Loucy (cell line): Measurements from ENCODE around the gene NOTCH1.

ENCODE experiments used
- H2AFZ ChIP-seq: fragments of 200-600 bp; sonication (generic); 2 replicates; pipeline ENCODE4 v1.6.0; 2016; ENCODE audit warnings: antibody characterized with exemption, mild to moderate bottlenecking, low read length, moderate library complexity
- H3F3A ChIP-seq: fragments of 200-600 bp; 2 replicates; pipeline ENCODE4 v1.6.0; 2016; ENCODE audit warnings: antibody characterized with exemption, low read depth, mild to moderate bottlenecking
- H3K27me3 ChIP-seq: fragments of 200-600 bp; sonication (generic); 2 replicates; pipeline ENCODE4 v1.6.1; 2014; ENCODE audit warnings: low read length, mild to moderate bottlenecking; ENCODE audit not compliant: insufficient read depth, poor library complexity, severe bottlenecking
- H3K36me3 ChIP-seq: fragments of 200-600 bp; sonication (generic); 2 replicates; pipeline ENCODE4 v1.6.1; 2016; ENCODE audit warnings: low read length; ENCODE audit not compliant: insufficient read depth
- H3K4me1 ChIP-seq: fragments of 200-600 bp; sonication (generic); 2 replicates; pipeline ENCODE4 v1.5.1; 2014; ENCODE audit warnings: low read length, mild to moderate bottlenecking; ENCODE audit not compliant: insufficient read depth, poor library complexity, severe bottlenecking
- H3K4me2 ChIP-seq: fragments of 200-600 bp; sonication (generic); 2 replicates; pipeline ENCODE4 v1.6.0; 2014; ENCODE audit warnings: antibody characterized with exemption, low read length, low read depth, mild to moderate bottlenecking; ENCODE audit not compliant: poor library complexity, severe bottlenecking
- H3K4me3 ChIP-seq: fragments of 200-600 bp; sonication (generic); 2 replicates; pipeline ENCODE4 v1.5.1; 2014; ENCODE audit warnings: low read length, mild to moderate bottlenecking, mixed read lengths; ENCODE audit not compliant: poor library complexity, severe bottlenecking
- H3K79me2 ChIP-seq: fragments of 200-600 bp; sonication (generic); 2 replicates; pipeline ENCODE4 v1.6.1; 2014; ENCODE audit warnings: low read length; ENCODE audit not compliant: insufficient read depth
- H3K9ac ChIP-seq: fragments of 200-600 bp; sonication (generic); 2 replicates; pipeline ENCODE4 v1.6.0; 2014; ENCODE audit warnings: mild to moderate bottlenecking, low read depth, low read length, moderate library complexity; ENCODE audit not compliant: poor library complexity, severe bottlenecking
- H3K9me2 ChIP-seq: fragments of 200-600 bp; sonication (generic); replicated peaks from 2 replicates; pipeline ENCODE4 v1.6.1; 2016; ENCODE audit warnings: low read depth, low read length, mixed read lengths
- H3K9me3 ChIP-seq: fragments of 200-600 bp; sonication (generic); 2 replicates; pipeline ENCODE4 v1.6.1; 2014; ENCODE audit warnings: mild to moderate bottlenecking, antibody characterized with exemption, low read length, low read depth; ENCODE audit not compliant: insufficient read depth
- H4K20me1 ChIP-seq: fragments of 200-600 bp; sonication (generic); 2 replicates; pipeline ENCODE4 v1.6.0; 2014; ENCODE audit warnings: antibody characterized with exemption, low read length, mild to moderate bottlenecking; ENCODE audit not compliant: insufficient read depth, poor library complexity, severe bottlenecking
- CTCF ChIP-seq: fragments of 200-600 bp; sonication (generic); conservative IDR thresholded peaks from 2 replicates; pipeline ENCODE4 v1.5.1; 2014; ENCODE audit warnings: mild to moderate bottlenecking, antibody characterized with exemption, low read length
- EZH2phosphoT487 ChIP-seq: fragments of 200-600 bp; IDR thresholded peaks from 2 replicates; pipeline ENCODE4 v1.6.1; 2018; ENCODE audit warnings: antibody characterized with exemption, mild to moderate bottlenecking, moderate library complexity, borderline replicate concordance

NOTCH1 gene

GRCh38 chr9:136507221-136507991 is 38.4 kb downstream of the NOTCH1 start:
- Histone ChIP-seq H3F3A (no peaks in the 10 kb centered on the region), H2AFZ (no peak overlapping the region), H3K9me3 (no peaks in the 10 kb centered on the region), H3K27me3 (no peaks in the 10 kb centered on the region), H3K9me2 (no peaks in the 10 kb centered on the region), H3K79me2 (no peaks in the 10 kb centered on the region), H3K36me3 (no peaks in the 10 kb centered on the region; the same call in 1 of the 2 replicates), H4K20me1 (no peaks in the 10 kb centered on the region), H3K4me3 (no peak overlapping the region), H3K4me1 (no peaks in the 10 kb centered on the region), H3K9ac (no peak overlapping the region), H3K4me2 (no peak overlapping the region)
- TF ChIP-seq CTCF (no peak), EZH2phosphoT487 (no peak)

- no peaks in the 10 kb centered on the region; the same call in 1 of the 2 replicates for H3K36me3 ChIP-seq
- TF ChIP-seq CTCF (no peak), EZH2phosphoT487 (no peak)
- no peaks in the 10 kb centered on the region for H3F3A ChIP-seq
- H3K9me3 ChIP-seq, result no peaks in the 10 kb centered on the region
- H2AFZ ChIP-seq, result no peak overlapping the region
- H3K4me1 ChIP-seq, result no peaks in the 10 kb centered on the region
- H3K9me2 ChIP-seq, result no peaks in the 10 kb centered on the region
- no peak overlapping the region for H3K4me2 ChIP-seq
- no peak overlapping the region for H3K4me3 ChIP-seq
- no peak overlapping the region for H3K9ac ChIP-seq
- H3K79me2 ChIP-seq, result no peaks in the 10 kb centered on the region
- H4K20me1 ChIP-seq, result no peaks in the 10 kb centered on the region
- H3K27me3 ChIP-seq, result no peaks in the 10 kb centered on the region
Measured at GRCh38 chr9:136506425-136506824, 39.4 kb downstream of the NOTCH1 start.

GRCh38 chr9:136505406-136506403 is 40.1 kb downstream of the NOTCH1 start:
- Histone ChIP-seq H3K9me3 (no peaks in the 10 kb centered on the region), H4K20me1 (no peaks in the 10 kb centered on the region), H3K79me2 (no peaks in the 10 kb centered on the region), H3F3A (no peaks in the 10 kb centered on the region), H2AFZ (no peak overlapping the region), H3K9ac (no peak overlapping the region), H3K9me2 (no peaks in the 10 kb centered on the region), H3K36me3 (no peaks in the 10 kb centered on the region; the same call in 1 of the 2 replicates), H3K4me3 (no peak overlapping the region), H3K4me2 (no peak overlapping the region), H3K27me3 (no peaks in the 10 kb centered on the region), H3K4me1 (no peaks in the 10 kb centered on the region)
- TF ChIP-seq CTCF, result no peak
- no peak for TF ChIP-seq EZH2phosphoT487
